Measurements from ENCODE around the gene ZNF239. TPM values are rescaled to one million over a fixed set of nuclear protein-coding genes. Genes with fewer than 3 reads are reported as not detected.
A peak's percentile ranks its signal among the peaks of the same experiment; 100 is the strongest.

ZNF239 gene
- total and polyA plus RNA-seq, 2 of the 8 experiments (the other 6 are each of a cell fraction or from before 2014, with no cell fraction given) = 2.4 to 11.4 TPM

GRCh38 chr10:43574906-43575305, 490 bp upstream of the ZNF239 start:
- Histone ChIP-seq H3K4me2 (ENCODE audit: insufficient read depth in 1 of 2, low read depth in 2 of 2, low read length in 2 of 2) (peak overlapping the region in 1 of 2 experiments; percentile 0; a peak in 1 of 4 replicates), H3K4me3 (ENCODE audit: extremely low read depth in 1 of 4, insufficient read depth in 2 of 4, low read depth in 3 of 4, low read length in 4 of 4) (peak overlapping the region in 1 of 4 experiments; percentile 64; a peak in 2 of 8 replicates), H3K79me2 (ENCODE audit: control insufficient read depth in 1 of 2, insufficient read depth in 2 of 2, low read length in 2 of 2) (peaks cover 0 to 3% of the 10 kb centered on the region in 2 experiments; a peak in 1 of 4 replicates), H2AFZ (ENCODE audit: low read length) (no peak overlapping the region), H4K5ac (ENCODE audit: insufficient read length, low read depth, low read length) (no peak overlapping the region), H2AK5ac (ENCODE audit: low read depth, low read length) (no peak overlapping the region), H2BK15ac (ENCODE audit: low read length) (no peak overlapping the region), H2BK120ac (replicated peaks; ENCODE audit: low read depth, low read length) (no peak overlapping the region), H3K4me1 (replicated peaks in 1 of 4; ENCODE audit: control insufficient read depth in 3 of 4, insufficient read depth in 4 of 4, low read length in 3 of 4) (peaks cover 0 to 5% (median 1%) of the 10 kb centered on the region in 4 experiments; a peak in 2 of 7 replicates), H3K23ac (ENCODE audit: insufficient read length) (no peak overlapping the region), H2BK12ac (ENCODE audit: low read depth, low read length) (no peak overlapping the region), H3K14ac (ENCODE audit: insufficient read length) (no peak overlapping the region), H4K8ac (ENCODE audit: extremely low read depth, insufficient read depth, low read length) (no peak overlapping the region), H2BK5ac (ENCODE audit: low read depth, low read length) (no peak overlapping the region), H3K9ac (replicated peaks in 1 of 4; ENCODE audit: extremely low read depth in 1 of 4, low read depth in 3 of 4, low read length in 3 of 4) (no peak overlapping the region), H3K23me2 (ENCODE audit: low read depth, low read length) (peaks cover 7% of the 10 kb centered on the region; the same call in 1 of the 2 replicates), H3K27me3 (replicated peaks in 1 of 4; ENCODE audit: control insufficient read depth in 3 of 4, extremely low read depth in 1 of 4, insufficient read depth in 3 of 4, low read length in 3 of 4) (peaks cover 0 to 19% (median 9%) of the 10 kb centered on the region in 4 experiments; a peak in 6 of 7 replicates), H3K79me1 (ENCODE audit: low read depth, low read length) (0 out of 2 replicates have a peak, but pooled peaks cover 5% of the 10 kb centered on the region), H2BK20ac (ENCODE audit: low read length) (no peak overlapping the region), H3K27ac (ENCODE audit: low read depth, low read length) (no peak overlapping the region), H4K91ac (replicated peaks; ENCODE audit: insufficient read length, low read length) (no peak overlapping the region), H4K20me1 (replicated peaks in 1 of 2; ENCODE audit: control insufficient read depth in 1 of 2, insufficient read depth in 2 of 2, low read length in 2 of 2) (no peaks in the 10 kb centered on the region), H3K9me3 (ENCODE audit: insufficient read depth in 2 of 2, low read depth in 1 of 2, low read length in 1 of 2) (peaks cover 25 to 48% of the 10 kb centered on the region in 2 experiments), H3K56ac (replicated peaks; ENCODE audit: insufficient read length, low read depth, low read length) (no peak overlapping the region), H3K4ac (replicated peaks; ENCODE audit: insufficient read length, low read depth, low read length) (no peak overlapping the region), H3K36me3 (ENCODE audit: control insufficient read depth in 2 of 4, insufficient read depth in 4 of 4, low read length in 3 of 4) (0 out of 8 replicates have a peak, but pooled peaks cover 0 to 2% (median 0%) of the 10 kb centered on the region in 4 experiments), H3K18ac (ENCODE audit: extremely low read depth, low read length) (no peak overlapping the region)
- no peak for FAIRE-seq
- ChIA-PET CTCF (ENCODE audit: partially characterized antibody) (no interaction called here), POLR2A (ENCODE audit: partially characterized antibody) (interaction anchor here (3.6 kb wide), 1 partner anchor 13 kb away, joined by 23 read pairs; no protein-coding TSS in a partner anchor)
- WGBS, 2 experiments (ENCODE audit: extremely low coverage in 1 of 2, insufficient coverage in 1 of 2, insufficient read length in 1 of 2, insufficient replicate concordance in 2 of 2, low coverage in 1 of 2, low lambda C conversion rate in 2 of 2, missing lambda C conversion rate in 1 of 2) = 88% methylated on average over 8 of the region's 8 CpGs; no CpG with 5 or more reads in 1 of the 2 experiments
- TF ChIP-seq POLR2AphosphoS5 (IDR thresholded peaks at IDR 0.05; ENCODE audit: low read depth, low read length) (no peak), SIN3A (conservative IDR thresholded peaks at IDR 0.05 in 1 of 2, IDR thresholded peaks at IDR 0.05 in 1 of 2; ENCODE audit: low read depth in 1 of 2, low read length in 2 of 2) (no peak), CREB1 (IDR thresholded peaks at IDR 0.05) (no peak), KDM1A (IDR thresholded peaks at IDR 0.05; ENCODE audit: borderline replicate concordance, low read length) (no peak), NANOG (IDR thresholded peaks at IDR 0.05; ENCODE audit: insufficient read depth, low read depth, low read length, poor library complexity, severe bottlenecking) (no peak), ASH2L (IDR thresholded peaks at IDR 0.05; ENCODE audit: low read length) (no peak), CEBPB (IDR thresholded peaks at IDR 0.05; ENCODE audit: low read depth, low read length) (no peak), MAFK (IDR thresholded peaks at IDR 0.05; ENCODE audit: low read depth, low read length) (no peak), JUND (IDR thresholded peaks at IDR 0.05; ENCODE audit: low read length) (no peak), FOSL1 (IDR thresholded peaks at IDR 0.05; ENCODE audit: insufficient read depth, low read depth, low read length) (no peak), SUZ12 (IDR thresholded peaks at IDR 0.05; ENCODE audit: low read length) (no peak), EGR1 (IDR thresholded peaks at IDR 0.05; ENCODE audit: borderline replicate concordance, low read depth, low read length) (no peak), SP1 (IDR thresholded peaks at IDR 0.05; ENCODE audit: low read depth, low read length) (no peak), TEAD4 (IDR thresholded peaks at IDR 0.05; ENCODE audit: low read depth, low read length) (no peak), SAP30 (IDR thresholded peaks at IDR 0.05; ENCODE audit: insufficient read depth, insufficient replicate concordance, low read length) (no peak)
- no peak for DNase-seq (ENCODE audit: low read depth in 1 of 2, low spot score in 2 of 2)
